ENCODE data around the gene TECR.

The TECR gene

GRCh38 chr19:14510311-14511228 is 18.8 kb upstream of the TECR start:
- peak; percentile 78 for DNase-seq

GRCh38 chr19:14511229-14511593 is 18.2 kb upstream of the TECR start:
- DNase-seq: no peak

GRCh38 chr19:14512406-14512961 is 16.9 kb upstream of the TECR start:
- no peak for DNase-seq

- no peak for DNase-seq
Observed at GRCh38 chr19:14514215-14514863, 15.1 kb upstream of the TECR start.

- DNase-seq: no peak
Observed at GRCh38 chr19:14515501-14516047, 13.8 kb upstream of the TECR start.

- no peak for DNase-seq
Observed at GRCh38 chr19:14516048-14516534, 13.3 kb upstream of the TECR start.

- no peak for DNase-seq
Observed at GRCh38 chr19:14516746-14517438, 12.5 kb upstream of the TECR start.

- no peak for DNase-seq
Observed at GRCh38 chr19:14517446-14517839, 12.0 kb upstream of the TECR start.

GRCh38 chr19:14517840-14518505 is 11.4 kb upstream of the TECR start, which contains the start of gene DNAJB1:
Gene DNAJB1, minus strand, starts transcription at chr19:14518397. Its CDS starts 48 bp downstream, at chr19:14518349.
- DNase-seq: peak; percentile 76

GRCh38 chr19:14519245-14519859 is 10.0 kb upstream of the TECR start:
- DNase-seq: no peak

GRCh38 chr19:14519860-14520407 is 9.5 kb upstream of the TECR start:
- DNase-seq: no peak

- DNase-seq: no peak
Observed at GRCh38 chr19:14520543-14520942, 8.9 kb upstream of the TECR start.

GRCh38 chr19:14525729-14526128 is 3.7 kb upstream of the TECR start:
- no peak for DNase-seq

- no peak for DNase-seq
Observed at GRCh38 chr19:14526423-14526822, 3.0 kb upstream of the TECR start.

- no peak for DNase-seq
Observed at GRCh38 chr19:14528419-14529253, 758 bp upstream of the TECR start.

- no peak for DNase-seq
Observed at GRCh38 chr19:14530005-14530348, 583 bp downstream of the TECR start.

GRCh38 chr19:14530506-14530905 is 1.1 kb downstream of the TECR start:
- DNase-seq: no peak

GRCh38 chr19:14533450-14533849 is 4.1 kb downstream of the TECR start:
- no peak for DNase-seq

GRCh38 chr19:14536926-14537692 is 7.7 kb downstream of the TECR start:
- peak; percentile 49 for DNase-seq
